A549 (cell line): Measurements from ENCODE around the gene OR1F1. TPM values are rescaled to one million over a fixed set of nuclear protein-coding genes. Genes with fewer than 3 reads are reported as not detected.

Source experiments
- ATAC-seq, 2 experiments: fragments of 200-7000 bp in 1 of 2; fragments of >200 bp in 1 of 2; cut with Nextera tagmentation in 1 of 2; cut with Tn5 transposase in 1 of 2; 3 replicates each; pipeline versions ENCODE4 v1.8.0 to v1.9.1; 2018 to 2020; ENCODE audit warnings: mild to moderate bottlenecking in 1 of 2, moderate library complexity in 1 of 2
- CTCF ChIA-PET: fragments of 300-600 bp; sonication (Branson Sonifier 250); formaldehyde crosslinking; extraction: SDS; loops from one replicate; lab custom pipeline; 2021; ENCODE audit warnings: antibody characterized with exemption, inconsistent platforms; lab: Yijun Ruan, JAX
- POLR2A ChIA-PET: fragments of 350-600 bp; formaldehyde crosslinking; extraction: SDS; loops from one replicate; lab custom pipeline; 2021; ENCODE audit warnings: antibody characterized with exemption, inconsistent platforms; lab: Yijun Ruan, JAX
- DNase-seq, 2 experiments: peaks; one replicate each; pipeline versions ENCODE4 v3.0.0 to v3.0.0-alpha.2; 2011 to 2016; ENCODE audit warnings: low read depth in 1 of 2, low spot score in 1 of 2
- FAIRE-seq: peaks from 2 replicates; lab custom pipeline; 2011; peaks lifted over from hg19 to GRCh38; lab: Jason Lieb, UNC
- H3K27ac ChIP-seq, 2 experiments: fragments of >200 bp; sonication (Bioruptor Twin); formaldehyde crosslinking; 3 replicates each; pipeline ENCODE4 v1.5.1; 2016 to 2017
- H3K4me1 ChIP-seq: fragments of >200 bp; sonication (Bioruptor Twin); formaldehyde crosslinking; 3 replicates; pipeline ENCODE4 v1.6.1; 2016
- H3K4me2 ChIP-seq: fragments of >200 bp; sonication (Bioruptor Twin); formaldehyde crosslinking; 3 replicates; pipeline ENCODE4 v1.6.1; 2016
- H3K4me3 ChIP-seq: fragments of >200 bp; sonication (Bioruptor Twin); formaldehyde crosslinking; 3 replicates; pipeline ENCODE4 v1.5.1; 2016
- H3K9me3 ChIP-seq: fragments of >200 bp; sonication (Bioruptor Twin); formaldehyde crosslinking; 3 replicates; pipeline ENCODE4 v1.6.1; 2016
- BCL3 ChIP-seq: fragments of >200 bp; sonication (Bioruptor Twin); formaldehyde crosslinking; IDR thresholded peaks from 3 replicates; pipeline ENCODE4 v1.6.1; 2016
- CBX8 ChIP-seq: fragments of 200-600 bp; sonication (generic); IDR thresholded peaks from 2 replicates; pipeline ENCODE4 v1.6.1; 2016
- CEBPB ChIP-seq, 2 experiments: fragments of >200 bp in 1 of 2; sonication (Bioruptor Twin) in 1 of 2; formaldehyde crosslinking in 1 of 2; IDR thresholded peaks; 2 replicates each; pipeline ENCODE4 v1.6.1; 2012 to 2016
- EHMT2 ChIP-seq: fragments of 200-600 bp; sonication (generic); IDR thresholded peaks from 2 replicates; pipeline ENCODE4 v1.6.1; 2016; ENCODE audit warnings: antibody characterized with exemption, low read depth, mild to moderate bottlenecking, moderate library complexity
- EP300 ChIP-seq, 2 experiments: fragments of >200 bp; sonication (Bioruptor Twin); formaldehyde crosslinking; IDR thresholded peaks; 2 replicates in 1 of 2; 3 replicates in 1 of 2; pipeline ENCODE4 v1.6.1; 2016 to 2017
- FOXS1 ChIP-seq: fragments of 250-450 bp; sonication (Bioruptor Pico); IDR thresholded peaks from 2 replicates; pipeline ENCODE4 v1.5.0; 2020; ENCODE audit warnings: mild to moderate bottlenecking, moderate library complexity
- GATA3 ChIP-seq: IDR thresholded peaks from 2 replicates; pipeline ENCODE4 v1.6.1; 2012; ENCODE audit warnings: borderline replicate concordance
- HOXA7 ChIP-seq: fragments of 250-450 bp; sonication (Bioruptor Pico); IDR thresholded peaks from 2 replicates; pipeline ENCODE4 v1.5.0; 2020; ENCODE audit warnings: mild to moderate bottlenecking, moderate library complexity
- HOXB13 ChIP-seq: fragments of 250-450 bp; sonication (Bioruptor Pico); IDR thresholded peaks from 2 replicates; pipeline ENCODE4 v1.5.0; 2020; ENCODE audit warnings: low read depth, mild to moderate bottlenecking, moderate library complexity
- KDM5A ChIP-seq: fragments of 200-600 bp; sonication (generic); IDR thresholded peaks from 2 replicates; pipeline ENCODE4 v1.6.1; 2016; ENCODE audit warnings: antibody characterized with exemption, mild to moderate bottlenecking
- NFE2L2 ChIP-seq: fragments of 150-350 bp; conservative IDR thresholded peaks from 2 replicates; pipeline ENCODE4 v1.6.1; 2014; ENCODE audit warnings: low read length
- POLR2AphosphoS2 ChIP-seq: conservative IDR thresholded peaks from 2 replicates; pipeline ENCODE4 v1.6.1; 2012; ENCODE audit warnings: low read length, improper control_type of control experiment, inconsistent platforms
- RCOR1 ChIP-seq: fragments of 150-350 bp; IDR thresholded peaks from 2 replicates; pipeline ENCODE4 v1.6.1; 2014; ENCODE audit warnings: antibody characterized with exemption, low read length, low read depth
- REST ChIP-seq: fragments of 200-600 bp; sonication (generic); IDR thresholded peaks from 2 replicates; pipeline ENCODE4 v1.6.1; 2016; ENCODE audit warnings: antibody characterized with exemption, mild to moderate bottlenecking, moderate library complexity
- RFX5 ChIP-seq: fragments of 450-650 bp; IDR thresholded peaks from 2 replicates; pipeline ENCODE4 v1.7.1; 2014; ENCODE audit warnings: antibody characterized with exemption, mild to moderate bottlenecking, moderate library complexity
- SMC3 ChIP-seq: fragments of >200 bp; sonication (Bioruptor Twin); formaldehyde crosslinking; IDR thresholded peaks from 3 replicates; pipeline ENCODE4 v1.6.1; 2018; ENCODE audit warnings: inconsistent platforms
- SREBF2 ChIP-seq: fragments of 450-650 bp; IDR thresholded peaks from 2 replicates; pipeline ENCODE4 v1.6.1; 2014; ENCODE audit warnings: mild to moderate bottlenecking, moderate library complexity
- TFCP2L1 ChIP-seq: fragments of 250-450 bp; sonication (Bioruptor Pico); IDR thresholded peaks from 2 replicates; pipeline ENCODE4 v1.5.0; 2021; ENCODE audit warnings: mild to moderate bottlenecking
- ZNF302 ChIP-seq: fragments of 250-450 bp; sonication (Bioruptor Pico); IDR thresholded peaks from 2 replicates; pipeline ENCODE4 v1.9.0; 2021; ENCODE audit warnings: inconsistent platforms, mild to moderate bottlenecking, moderate library complexity
- ZSCAN20 ChIP-seq: fragments of 250-450 bp; sonication (Bioruptor Pico); IDR thresholded peaks from 2 replicates; pipeline ENCODE4 v1.8.0; 2022; ENCODE audit warnings: mild to moderate bottlenecking, moderate library complexity
- WGBS: methylation state at CpG from one replicate; pipeline ENCODE4 v1.1.6; 2017; ENCODE audit errors: missing lambda C conversion rate; 5-methylcytosine and 5-hydroxymethylcytosine counted together
- polyA plus RNA-seq, 4 experiments: library from polyadenylated mRNA; depleted of rRNA in 3 of 4; stranded (reverse); fragments of >200 nt; fragmentation: RNase III in 1 of 4; extraction: RNeasy Plus Mini Kit Qiagen cat#74134 plus additional on column Dnase treatment in 1 of 4; gene quantifications; 2 replicates in 3 of 4; 3 replicates in 1 of 4; pipeline ENCODE4 v1.2.3, GENCODE V29; 2011 to 2017
- TF ChIP-seq, protein P1 (sequence below): fragments of 250-450 bp; sonication (Bioruptor Pico); IDR thresholded peaks from 2 replicates; pipeline ENCODE4 v1.5.0; 2020; ENCODE audit warnings: low read depth, mild to moderate bottlenecking, moderate library complexity
- TF ChIP-seq, protein P2 (sequence below): fragments of >200 bp; sonication (Bioruptor Twin); formaldehyde crosslinking; IDR thresholded peaks from 2 replicates; pipeline ENCODE4 v1.6.1; 2016
- TF ChIP-seq, protein P3 (sequence below): IDR thresholded peaks from 2 replicates; pipeline ENCODE4 v1.6.1; 2012; ENCODE audit warnings: low read depth, borderline replicate concordance

The OR1F1 gene
- polyA plus RNA-seq, 2 of the 4 experiments (the other 2 are of a cell fraction) = 0.31 to 1.3 TPM

DNA sequence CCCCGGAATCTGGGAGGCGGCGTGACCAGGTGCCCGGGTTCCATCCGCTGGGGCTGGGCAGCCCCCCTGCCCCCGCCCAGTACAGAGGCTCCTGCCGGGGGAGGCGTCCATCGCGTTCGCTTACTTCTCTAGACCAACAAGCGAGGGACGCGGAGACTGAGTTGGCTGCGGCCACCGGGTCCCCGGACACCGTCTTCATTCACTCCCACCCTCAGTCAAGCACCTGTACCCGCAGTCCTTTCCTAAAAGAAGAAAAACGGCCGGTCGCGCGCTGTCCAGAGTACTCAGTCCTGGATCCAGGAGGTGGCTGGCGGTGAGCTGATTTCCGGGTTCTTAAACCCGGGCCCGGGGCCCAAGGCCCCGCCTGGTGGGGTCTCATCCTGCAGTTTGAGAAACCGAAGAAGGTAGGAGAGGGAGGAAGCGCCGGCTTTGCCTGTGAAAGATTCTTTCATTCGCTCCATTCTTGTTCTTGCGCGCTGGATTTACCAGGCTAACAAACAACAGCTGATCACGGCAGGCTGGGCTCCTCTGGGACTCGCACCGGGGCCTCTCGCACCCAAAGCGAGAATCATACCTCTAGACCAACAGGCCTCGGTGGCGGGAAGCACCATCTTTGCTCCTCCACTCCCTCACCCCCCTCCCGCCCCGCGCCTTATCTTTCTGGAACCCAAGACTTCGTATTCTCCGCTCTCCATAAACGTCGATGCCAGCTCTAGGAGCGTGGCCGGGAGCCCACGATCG, 17.4 kb upstream of the OR1F1 start:
- Histone ChIP-seq H3K4me2 (no peak overlapping the region), H3K27ac (no peak overlapping the region), H3K4me1 (peaks cover 19% of the 10 kb centered on the region; the same call in 2 of the 3 replicates), H3K4me3 (no peak overlapping the region), H3K9me3 (no peaks in the 10 kb centered on the region)
- DNase-seq (no peak), FAIRE-seq (no peak), ATAC-seq (no peak)
- ChIA-PET CTCF (interaction anchor here (0.9 to 5.5 kb wide), 9 partner anchors 9 to 139 kb away, joined by 3 to 40 read pairs (median 19); no protein-coding TSS in a partner anchor), POLR2A (no interaction called here)
- no peak for TF ChIP-seq FOXS1 (CRISPR knock-in tag)
- TF ChIP-seq HOXB13 (CRISPR knock-in tag) = no peak
- TF ChIP-seq SREBF2 = no peak
- TF ChIP-seq REST = no peak
- no peak for TF ChIP-seq EP300 (IDR thresholded peaks at IDR 0.05)
- 87% methylated on average over 53 of the region's 53 CpGs for WGBS

DNA sequence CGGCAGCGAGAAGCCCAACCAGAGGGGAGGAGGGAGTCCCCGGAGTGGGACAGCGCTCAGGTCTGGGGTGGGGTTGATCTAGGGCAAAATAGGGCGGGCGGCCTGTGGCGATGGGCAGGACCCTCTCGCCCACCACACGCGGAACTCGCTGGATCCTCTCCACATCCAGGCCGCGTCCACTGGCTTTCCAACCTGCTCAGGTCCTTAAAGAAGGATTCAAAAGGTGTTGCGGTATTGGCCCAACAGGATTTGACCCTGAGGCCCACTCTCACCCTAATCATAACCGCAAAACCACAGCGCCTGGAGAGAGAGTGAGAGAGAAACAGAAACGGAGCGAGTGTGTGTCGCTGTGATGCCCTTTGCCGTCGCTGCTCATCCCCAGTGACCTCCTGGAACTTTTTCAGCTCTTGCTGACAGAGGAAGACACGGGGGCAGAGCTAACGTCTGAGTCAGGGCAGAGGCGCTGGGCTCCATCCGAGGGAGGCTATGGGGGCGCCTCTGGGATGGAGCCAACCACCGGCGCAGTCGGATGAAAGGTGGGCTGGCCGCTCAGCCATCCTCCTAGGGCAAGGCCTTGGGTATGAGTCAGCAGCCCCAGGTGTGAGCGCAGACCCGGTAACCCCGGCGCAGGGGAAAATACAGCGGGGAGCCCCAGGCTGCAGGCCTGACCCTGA, 16.7 kb upstream of the OR1F1 start:
- Histone ChIP-seq H3K27ac (peak overlapping the region in 1 of 2 experiments; percentile 17; a peak in 1 of 6 replicates), H3K9me3 (no peaks in the 10 kb centered on the region), H3K4me1 (peaks cover 20% of the 10 kb centered on the region; the same call in 2 of the 3 replicates), H3K4me3 (no peak overlapping the region), H3K4me2 (peak overlapping the region; percentile 51; the same call in 2 of the 3 replicates)
- DNase-seq (no peak), ATAC-seq (peak; percentile 6 to 7; a peak in 3 of 6 replicates), FAIRE-seq (no peak)
- WGBS = 86% methylated on average over 34 of the region's 35 CpGs
- ChIA-PET POLR2A (interaction anchor here (0.7 to 1.9 kb wide), 8 partner anchors 10 to 40 kb away, joined by 3 to 10 read pairs (median 6); partner anchors contain the start of gene ZNF213), CTCF (interaction anchor here (0.8 to 5.5 kb wide), 8 partner anchors 10 to 140 kb away, joined by 3 to 40 read pairs (median 12); no protein-coding TSS in a partner anchor)
- TF ChIP-seq POLR2AphosphoS2 (no peak), ZSCAN20 (CRISPR knock-in tag) (no peak), ZNF302 (no peak), HOXA7 (CRISPR knock-in tag) (no peak), BCL3 (no peak), TFCP2L1 (no peak), CEBPB (IDR thresholded peaks at IDR 0.05) (no peak), RCOR1 (no peak), GATA3 (no peak), SMC3 (no peak), EHMT2 (no peak), KDM5A (no peak), RFX5 (no peak), CBX8 (no peak), NFE2L2 (no peak)
- TF ChIP-seq, protein P1, sequence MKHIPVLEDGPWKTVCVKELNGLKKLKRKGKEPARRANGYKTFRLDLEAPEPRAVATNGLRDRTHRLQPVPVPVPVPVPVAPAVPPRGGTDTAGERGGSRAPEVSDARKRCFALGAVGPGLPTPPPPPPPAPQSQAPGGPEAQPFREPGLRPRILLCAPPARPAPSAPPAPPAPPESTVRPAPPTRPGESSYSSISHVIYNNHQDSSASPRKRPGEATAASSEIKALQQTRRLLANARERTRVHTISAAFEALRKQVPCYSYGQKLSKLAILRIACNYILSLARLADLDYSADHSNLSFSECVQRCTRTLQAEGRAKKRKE (CRISPR knock-in tag) = no peak
- TF ChIP-seq, protein P2, sequence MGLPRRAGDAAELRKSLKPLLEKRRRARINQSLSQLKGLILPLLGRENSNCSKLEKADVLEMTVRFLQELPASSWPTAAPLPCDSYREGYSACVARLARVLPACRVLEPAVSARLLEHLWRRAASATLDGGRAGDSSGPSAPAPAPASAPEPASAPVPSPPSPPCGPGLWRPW = no peak
- TF ChIP-seq, protein P3, sequence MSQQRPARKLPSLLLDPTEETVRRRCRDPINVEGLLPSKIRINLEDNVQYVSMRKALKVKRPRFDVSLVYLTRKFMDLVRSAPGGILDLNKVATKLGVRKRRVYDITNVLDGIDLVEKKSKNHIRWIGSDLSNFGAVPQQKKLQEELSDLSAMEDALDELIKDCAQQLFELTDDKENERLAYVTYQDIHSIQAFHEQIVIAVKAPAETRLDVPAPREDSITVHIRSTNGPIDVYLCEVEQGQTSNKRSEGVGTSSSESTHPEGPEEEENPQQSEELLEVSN = no peak
